Mesendoderm (in vitro differentiated cells): Measurements from ENCODE around the gene BABAM2.
A peak's percentile ranks its signal among the peaks of the same experiment; 100 is the strongest.

Experiments
- DNase-seq: peaks from one replicate; pipeline ENCODE4 v3.0.0; 2013
- H2AK5ac ChIP-seq: 2 replicates; pipeline ENCODE4 v1.6.1; 2013; ENCODE audit warnings: low read length, inconsistent platforms
- H2BK120ac ChIP-seq: 2 replicates; pipeline ENCODE4 v1.6.1; 2013; ENCODE audit warnings: low read depth, mild to moderate bottlenecking, low read length, moderate library complexity, mixed read lengths
- H2BK15ac ChIP-seq: replicated peaks from 2 replicates; pipeline ENCODE4 v1.6.1; 2013; ENCODE audit warnings: low read depth, mild to moderate bottlenecking, moderate library complexity
- H2BK5ac ChIP-seq: 2 replicates; pipeline ENCODE4 v1.6.1; 2013; ENCODE audit warnings: low read length, inconsistent platforms
- H3K18ac ChIP-seq: 2 replicates; pipeline ENCODE4 v1.6.1; 2013; ENCODE audit warnings: mild to moderate bottlenecking, low read length, mixed read lengths
- H3K23ac ChIP-seq: one replicate; pipeline ENCODE4 v1.6.1; 2013; ENCODE audit warnings: low read length
- H3K27ac ChIP-seq: 2 replicates; pipeline ENCODE4 v1.5.1; 2013; ENCODE audit warnings: low read depth, mild to moderate bottlenecking, inconsistent platforms, low read length, moderate library complexity
- H3K27me3 ChIP-seq: 2 replicates; pipeline ENCODE4 v1.6.1; 2013; ENCODE audit warnings: low read length, control low read depth, mild to moderate bottlenecking, inconsistent platforms; ENCODE audit not compliant: insufficient read depth, poor library complexity
- H3K36me3 ChIP-seq: 2 replicates; pipeline ENCODE4 v1.6.1; 2013; ENCODE audit warnings: low read length, inconsistent platforms; ENCODE audit not compliant: control insufficient read depth, insufficient read depth
- H3K4ac ChIP-seq: one replicate; pipeline ENCODE4 v1.6.1; 2013; ENCODE audit warnings: low read depth, mild to moderate bottlenecking, low read length, moderate library complexity
- H3K4me1 ChIP-seq: 2 replicates; pipeline ENCODE4 v1.6.1; 2013; ENCODE audit warnings: low read depth, low read length, inconsistent platforms; ENCODE audit not compliant: control insufficient read depth
- H3K4me2 ChIP-seq: 2 replicates; pipeline ENCODE4 v1.6.1; 2013; ENCODE audit warnings: low read length
- H3K4me3 ChIP-seq: 2 replicates; pipeline ENCODE4 v1.5.1; 2013; ENCODE audit warnings: mild to moderate bottlenecking, low read length
- H3K56ac ChIP-seq: one replicate; pipeline ENCODE4 v1.6.1; 2013; ENCODE audit warnings: low read length
- H3K79me1 ChIP-seq: 2 replicates; pipeline ENCODE4 v1.6.1; 2013; ENCODE audit warnings: low read length, inconsistent platforms
- H3K79me2 ChIP-seq: 2 replicates; pipeline ENCODE4 v1.6.1; 2013; ENCODE audit warnings: mild to moderate bottlenecking, low read length; ENCODE audit not compliant: control insufficient read depth, insufficient read depth
- H3K9ac ChIP-seq: 2 replicates; pipeline ENCODE4 v1.6.1; 2013; ENCODE audit warnings: low read length, inconsistent platforms
- H4K5ac ChIP-seq: one replicate; pipeline ENCODE4 v1.6.1; 2013; ENCODE audit warnings: low read length
- H4K8ac ChIP-seq: one replicate; pipeline ENCODE4 v1.6.1; 2013; ENCODE audit warnings: low read depth, mild to moderate bottlenecking, control low read depth, low read length, moderate library complexity
- WGBS: extraction: QIAGEN DNeasy Blood & Tissue Kit; methylation state at CpG from one replicate; pipeline ENCODE4 v1.1.7; 2013; ENCODE audit warnings: low lambda C conversion rate, missing lambda C conversion rate; ENCODE audit not compliant: insufficient coverage; ENCODE audit errors: extremely low coverage; 5-methylcytosine and 5-hydroxymethylcytosine counted together

BABAM2 gene

GRCh38 chr2:27942612-27943547 lies 52.4 kb downstream of the BABAM2 start:
- no peaks in the 10 kb centered on the region for H3K79me1 ChIP-seq
- no peaks in the 10 kb centered on the region for H3K27me3 ChIP-seq
- no peak overlapping the region for H3K56ac ChIP-seq
- H4K8ac ChIP-seq = no peak overlapping the region
- no peak overlapping the region for H2AK5ac ChIP-seq
- no peak overlapping the region for H2BK5ac ChIP-seq
- H3K23ac ChIP-seq = no peak overlapping the region
- H3K18ac ChIP-seq = no peak overlapping the region
- no peak overlapping the region for H4K5ac ChIP-seq
- H3K9ac ChIP-seq = no peak overlapping the region
- DNase-seq = peak; percentile 54
- no CpG with 5 or more reads among the region's 8 CpGs for WGBS
- no peak overlapping the region for H2BK15ac ChIP-seq
- H2BK120ac ChIP-seq = no peak overlapping the region
- H3K4ac ChIP-seq = no peak overlapping the region
- H3K4me2 ChIP-seq = no peak overlapping the region
- H3K36me3 ChIP-seq = no peaks in the 10 kb centered on the region
- no peak overlapping the region for H3K4me3 ChIP-seq
- no peaks in the 10 kb centered on the region for H3K79me2 ChIP-seq
- no peak overlapping the region for H3K27ac ChIP-seq
- no peaks in the 10 kb centered on the region for H3K4me1 ChIP-seq

GRCh38 chr2:27946530-27947060 lies 56.1 kb downstream of the BABAM2 start:
- H3K27me3 ChIP-seq = no peaks in the 10 kb centered on the region
- no peak overlapping the region for H2BK5ac ChIP-seq
- H3K36me3 ChIP-seq = no peaks in the 10 kb centered on the region
- no peak overlapping the region for H3K4ac ChIP-seq
- no peak overlapping the region for H3K9ac ChIP-seq
- H3K27ac ChIP-seq = no peak overlapping the region
- no peaks in the 10 kb centered on the region for H3K79me1 ChIP-seq
- no peak overlapping the region for H3K4me3 ChIP-seq
- H3K18ac ChIP-seq = no peak overlapping the region
- H3K4me2 ChIP-seq = no peak overlapping the region
- no peaks in the 10 kb centered on the region for H3K79me2 ChIP-seq
- H4K8ac ChIP-seq = no peak overlapping the region
- no peak overlapping the region for H2AK5ac ChIP-seq
- WGBS = no CpG with 5 or more reads among the region's 5 CpGs
- no peak overlapping the region for H2BK120ac ChIP-seq
- no peak overlapping the region for H4K5ac ChIP-seq
- H3K23ac ChIP-seq = no peak overlapping the region
- H2BK15ac ChIP-seq = no peak overlapping the region
- no peak overlapping the region for H3K56ac ChIP-seq
- no peak for DNase-seq
- no peaks in the 10 kb centered on the region for H3K4me1 ChIP-seq

GRCh38 chr2:27952070-27952469 lies 61.5 kb downstream of the BABAM2 start:
- H2BK15ac ChIP-seq = no peak overlapping the region
- no peak overlapping the region for H3K4me2 ChIP-seq
- H3K56ac ChIP-seq = no peak overlapping the region
- no peak overlapping the region for H3K27ac ChIP-seq
- no peak for DNase-seq
- no peak overlapping the region for H2BK120ac ChIP-seq
- no peak overlapping the region for H2BK5ac ChIP-seq
- no peaks in the 10 kb centered on the region for H3K79me2 ChIP-seq
- no peak overlapping the region for H3K23ac ChIP-seq
- no peak overlapping the region for H4K5ac ChIP-seq
- H3K4ac ChIP-seq = no peak overlapping the region
- no CpG with 5 or more reads among the region's 1 CpG for WGBS
- H4K8ac ChIP-seq = no peak overlapping the region
- H3K79me1 ChIP-seq = no peaks in the 10 kb centered on the region
- H3K4me3 ChIP-seq = no peak overlapping the region
- H3K18ac ChIP-seq = no peak overlapping the region
- no peak overlapping the region for H3K9ac ChIP-seq
- H3K36me3 ChIP-seq = no peaks in the 10 kb centered on the region
- no peaks in the 10 kb centered on the region for H3K27me3 ChIP-seq
- no peak overlapping the region for H2AK5ac ChIP-seq
- H3K4me1 ChIP-seq = no peaks in the 10 kb centered on the region

- Histone ChIP-seq H2BK5ac (no peak overlapping the region), H2AK5ac (no peak overlapping the region), H4K8ac (no peak overlapping the region), H3K4ac (no peak overlapping the region), H3K56ac (no peak overlapping the region), H3K4me1 (no peaks in the 10 kb centered on the region), H3K23ac (no peak overlapping the region), H2BK15ac (no peak overlapping the region), H3K4me3 (no peak overlapping the region), H2BK120ac (no peak overlapping the region), H3K36me3 (no peaks in the 10 kb centered on the region), H3K79me1 (no peaks in the 10 kb centered on the region), H3K27ac (no peak overlapping the region), H3K4me2 (no peak overlapping the region), H3K18ac (no peak overlapping the region), H3K27me3 (no peaks in the 10 kb centered on the region), H4K5ac (no peak overlapping the region), H3K9ac (no peak overlapping the region), H3K79me2 (no peaks in the 10 kb centered on the region)
- no CpG with 5 or more reads among the region's 4 CpGs for WGBS
- DNase-seq = no peak
Measured at GRCh38 chr2:27953077-27953476, 62.5 kb downstream of the BABAM2 start.

GRCh38 chr2:27954221-27954673 lies 63.7 kb downstream of the BABAM2 start:
- H3K79me2 ChIP-seq = no peaks in the 10 kb centered on the region
- no peak for DNase-seq
- H3K23ac ChIP-seq = no peak overlapping the region
- no CpG with 5 or more reads among the region's 4 CpGs for WGBS
- no peak overlapping the region for H3K18ac ChIP-seq
- no peak overlapping the region for H3K4ac ChIP-seq
- H3K79me1 ChIP-seq = no peaks in the 10 kb centered on the region
- H3K4me1 ChIP-seq = no peaks in the 10 kb centered on the region
- no peak overlapping the region for H4K8ac ChIP-seq
- H3K56ac ChIP-seq = no peak overlapping the region
- H2BK15ac ChIP-seq = no peak overlapping the region
- H3K27ac ChIP-seq = no peak overlapping the region
- no peak overlapping the region for H2BK120ac ChIP-seq
- no peaks in the 10 kb centered on the region for H3K27me3 ChIP-seq
- no peaks in the 10 kb centered on the region for H3K36me3 ChIP-seq
- H4K5ac ChIP-seq = no peak overlapping the region
- no peak overlapping the region for H2AK5ac ChIP-seq
- H3K9ac ChIP-seq = no peak overlapping the region
- no peak overlapping the region for H2BK5ac ChIP-seq
- no peak overlapping the region for H3K4me3 ChIP-seq
- H3K4me2 ChIP-seq = no peak overlapping the region
